Astrocyte (in vitro differentiated cells and primary cell): ENCODE measurements around the gene SFMBT2.

Source experiments
- EZH2 ChIP-seq: IDR thresholded peaks from 2 replicates; pipeline ENCODE4 v1.6.1; 2012; ENCODE audit warnings: mild to moderate bottlenecking, low read length, inconsistent platforms; ENCODE audit not compliant: insufficient read depth
- TF ChIP-seq, protein P1 (sequence below): IDR thresholded peaks from 2 replicates; pipeline ENCODE4 v1.5.1; 2011; ENCODE audit warnings: low read depth, mild to moderate bottlenecking, inconsistent platforms, low read length, moderate library complexity; ENCODE audit not compliant: insufficient read depth

DNA sequence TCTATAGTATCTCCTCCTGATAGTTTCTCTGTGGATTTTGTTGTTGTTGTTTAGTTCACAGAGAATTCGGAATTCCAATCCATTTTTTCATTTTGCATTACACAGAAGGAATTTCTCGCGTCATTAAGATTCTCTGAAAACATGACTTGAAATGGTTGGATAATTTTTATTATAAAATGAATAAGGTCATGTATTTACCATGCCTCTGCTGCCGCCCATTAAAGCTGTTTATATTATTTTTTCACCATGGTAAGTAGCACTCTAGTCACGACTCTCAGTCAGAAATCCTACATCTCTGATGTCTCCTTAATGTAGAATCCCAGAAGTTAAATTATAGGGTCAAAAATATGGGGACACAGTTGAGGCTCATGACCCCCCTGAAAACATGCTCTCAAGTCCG is 19.1 kb downstream of the SFMBT2 start:
- TF ChIP-seq, protein P1, sequence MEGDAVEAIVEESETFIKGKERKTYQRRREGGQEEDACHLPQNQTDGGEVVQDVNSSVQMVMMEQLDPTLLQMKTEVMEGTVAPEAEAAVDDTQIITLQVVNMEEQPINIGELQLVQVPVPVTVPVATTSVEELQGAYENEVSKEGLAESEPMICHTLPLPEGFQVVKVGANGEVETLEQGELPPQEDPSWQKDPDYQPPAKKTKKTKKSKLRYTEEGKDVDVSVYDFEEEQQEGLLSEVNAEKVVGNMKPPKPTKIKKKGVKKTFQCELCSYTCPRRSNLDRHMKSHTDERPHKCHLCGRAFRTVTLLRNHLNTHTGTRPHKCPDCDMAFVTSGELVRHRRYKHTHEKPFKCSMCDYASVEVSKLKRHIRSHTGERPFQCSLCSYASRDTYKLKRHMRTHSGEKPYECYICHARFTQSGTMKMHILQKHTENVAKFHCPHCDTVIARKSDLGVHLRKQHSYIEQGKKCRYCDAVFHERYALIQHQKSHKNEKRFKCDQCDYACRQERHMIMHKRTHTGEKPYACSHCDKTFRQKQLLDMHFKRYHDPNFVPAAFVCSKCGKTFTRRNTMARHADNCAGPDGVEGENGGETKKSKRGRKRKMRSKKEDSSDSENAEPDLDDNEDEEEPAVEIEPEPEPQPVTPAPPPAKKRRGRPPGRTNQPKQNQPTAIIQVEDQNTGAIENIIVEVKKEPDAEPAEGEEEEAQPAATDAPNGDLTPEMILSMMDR: no peak
- TF ChIP-seq EZH2: no peak
